ENCODE measurements around the gene LZTS2.

Gene LZTS2, protein sequence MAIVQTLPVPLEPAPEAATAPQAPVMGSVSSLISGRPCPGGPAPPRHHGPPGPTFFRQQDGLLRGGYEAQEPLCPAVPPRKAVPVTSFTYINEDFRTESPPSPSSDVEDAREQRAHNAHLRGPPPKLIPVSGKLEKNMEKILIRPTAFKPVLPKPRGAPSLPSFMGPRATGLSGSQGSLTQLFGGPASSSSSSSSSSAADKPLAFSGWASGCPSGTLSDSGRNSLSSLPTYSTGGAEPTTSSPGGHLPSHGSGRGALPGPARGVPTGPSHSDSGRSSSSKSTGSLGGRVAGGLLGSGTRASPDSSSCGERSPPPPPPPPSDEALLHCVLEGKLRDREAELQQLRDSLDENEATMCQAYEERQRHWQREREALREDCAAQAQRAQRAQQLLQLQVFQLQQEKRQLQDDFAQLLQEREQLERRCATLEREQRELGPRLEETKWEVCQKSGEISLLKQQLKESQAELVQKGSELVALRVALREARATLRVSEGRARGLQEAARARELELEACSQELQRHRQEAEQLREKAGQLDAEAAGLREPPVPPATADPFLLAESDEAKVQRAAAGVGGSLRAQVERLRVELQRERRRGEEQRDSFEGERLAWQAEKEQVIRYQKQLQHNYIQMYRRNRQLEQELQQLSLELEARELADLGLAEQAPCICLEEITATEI

DNA sequence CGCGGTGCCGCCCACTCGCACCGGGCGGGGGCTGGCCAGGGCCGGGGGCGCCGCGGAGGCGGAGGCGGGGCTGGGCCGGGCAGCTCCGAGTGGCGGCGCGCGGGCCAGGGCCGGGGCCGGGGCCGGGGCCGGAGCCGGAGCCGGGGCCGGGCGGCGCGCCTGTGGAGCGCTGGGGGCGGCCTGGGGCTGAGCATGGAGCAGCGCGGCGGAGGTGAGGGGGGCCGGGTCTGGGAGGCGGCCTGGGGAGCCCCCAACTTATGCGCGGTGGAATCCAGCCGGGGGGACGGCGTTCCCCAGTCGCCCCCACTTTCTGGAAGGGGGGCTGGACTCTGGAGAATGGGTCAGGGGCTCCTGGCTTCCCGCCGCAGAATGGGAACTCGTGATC is at the start of gene LZTS2:
LZTS2 (plus strand) TSS at position 67 of the 385 bp plus-strand sequence. CDS start 2,731 bp downstream, outside the sequence.
- no peaks in the 10 kb centered on the region for H3K9me3 Mint-ChIP-seq
- peak within 1 kb of the TSS; percentile 98 to 99 (median 99) for H3K27ac Mint-ChIP-seq
- H3K4me1 Mint-ChIP-seq: peaks cover 37% of the 10 kb centered on the region
- TF ChIP-seq, protein P1, sequence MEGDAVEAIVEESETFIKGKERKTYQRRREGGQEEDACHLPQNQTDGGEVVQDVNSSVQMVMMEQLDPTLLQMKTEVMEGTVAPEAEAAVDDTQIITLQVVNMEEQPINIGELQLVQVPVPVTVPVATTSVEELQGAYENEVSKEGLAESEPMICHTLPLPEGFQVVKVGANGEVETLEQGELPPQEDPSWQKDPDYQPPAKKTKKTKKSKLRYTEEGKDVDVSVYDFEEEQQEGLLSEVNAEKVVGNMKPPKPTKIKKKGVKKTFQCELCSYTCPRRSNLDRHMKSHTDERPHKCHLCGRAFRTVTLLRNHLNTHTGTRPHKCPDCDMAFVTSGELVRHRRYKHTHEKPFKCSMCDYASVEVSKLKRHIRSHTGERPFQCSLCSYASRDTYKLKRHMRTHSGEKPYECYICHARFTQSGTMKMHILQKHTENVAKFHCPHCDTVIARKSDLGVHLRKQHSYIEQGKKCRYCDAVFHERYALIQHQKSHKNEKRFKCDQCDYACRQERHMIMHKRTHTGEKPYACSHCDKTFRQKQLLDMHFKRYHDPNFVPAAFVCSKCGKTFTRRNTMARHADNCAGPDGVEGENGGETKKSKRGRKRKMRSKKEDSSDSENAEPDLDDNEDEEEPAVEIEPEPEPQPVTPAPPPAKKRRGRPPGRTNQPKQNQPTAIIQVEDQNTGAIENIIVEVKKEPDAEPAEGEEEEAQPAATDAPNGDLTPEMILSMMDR (IDR thresholded peaks at IDR 0.05; ENCODE audit: unreplicated experiment in 3 of 3): no peak
- peak within 1 kb of the TSS; percentile 87 to 96 (median 95) for H3K4me3 Mint-ChIP-seq
- peaks cover 12% of the 10 kb centered on the region for H3K36me3 Mint-ChIP-seq (ENCODE audit: low read depth)
- H3K27me3 Mint-ChIP-seq (ENCODE audit: low read depth): no peaks in the 10 kb centered on the region

DNA sequence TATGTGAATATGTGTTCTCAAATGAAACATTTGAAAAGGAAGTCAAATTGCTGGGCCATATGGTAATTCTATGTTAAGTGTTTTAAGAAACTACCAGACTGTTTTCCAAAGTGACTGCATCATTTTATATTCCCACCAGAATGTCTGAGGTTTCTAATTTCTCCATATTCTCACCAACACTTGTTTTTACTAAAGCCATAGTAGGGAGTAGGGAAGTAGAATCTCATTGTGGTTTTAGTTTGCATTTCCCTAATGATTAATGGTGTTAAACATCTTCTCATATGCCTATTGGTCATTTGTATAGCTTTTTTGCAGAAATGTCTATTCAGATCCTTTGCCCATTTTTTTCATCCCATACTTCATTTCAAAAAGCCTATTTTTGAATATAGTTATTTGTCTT is 39.4 kb upstream of the LZTS2 start:
- H3K27ac Mint-ChIP-seq: no peak overlapping the region
- H3K27me3 Mint-ChIP-seq (ENCODE audit: low read depth): no peaks in the 10 kb centered on the region
- H3K4me1 Mint-ChIP-seq: no peaks in the 10 kb centered on the region
- peaks cover 54% of the 10 kb centered on the region for H3K36me3 Mint-ChIP-seq (ENCODE audit: low read depth)
- H3K9me3 Mint-ChIP-seq: no peaks in the 10 kb centered on the region
- TF ChIP-seq, protein P1 (IDR thresholded peaks at IDR 0.05; ENCODE audit: unreplicated experiment in 3 of 3): no peak
- H3K4me3 Mint-ChIP-seq: no peak overlapping the region

DNA sequence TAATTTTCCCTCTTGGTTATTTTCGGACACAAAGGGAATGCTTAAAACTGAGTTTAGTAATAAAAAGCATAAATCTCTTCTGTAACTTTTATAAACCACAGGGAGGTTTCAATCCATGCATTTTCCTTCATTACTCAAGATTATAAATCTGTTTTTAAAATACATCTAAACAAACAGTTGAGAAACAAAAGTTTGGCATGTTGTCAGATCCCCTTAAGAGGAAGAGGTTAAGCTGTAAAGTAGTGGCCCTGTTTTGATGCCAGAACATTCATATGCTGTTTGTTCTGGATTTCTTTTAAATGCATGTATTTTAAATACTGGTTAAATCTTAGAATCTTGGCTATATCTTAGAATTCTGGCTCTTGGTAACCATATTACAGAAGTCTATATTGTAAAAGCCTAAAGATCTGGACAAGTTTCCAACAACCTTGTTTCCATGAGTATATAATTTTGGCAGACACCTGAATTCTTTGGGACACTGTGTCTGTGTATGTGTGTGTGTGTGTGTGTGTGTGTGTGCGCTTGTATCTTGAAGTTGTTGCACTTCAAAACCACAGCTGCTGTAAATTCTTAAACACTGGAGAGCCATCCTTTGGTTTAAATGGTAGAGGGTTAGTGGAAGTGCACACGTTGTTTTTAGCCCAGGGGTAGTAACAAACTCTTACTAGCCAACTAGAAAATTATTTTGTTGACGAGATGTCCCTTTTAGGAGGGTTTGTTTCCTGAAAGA is 37.1 kb upstream of the LZTS2 start:
- Mint-ChIP-seq H3K27ac (no peak overlapping the region), H3K27me3 (ENCODE audit: low read depth) (no peaks in the 10 kb centered on the region), H3K4me1 (no peaks in the 10 kb centered on the region), H3K4me3 (no peak overlapping the region), H3K9me3 (no peaks in the 10 kb centered on the region), H3K36me3 (ENCODE audit: low read depth) (peaks cover 40% of the 10 kb centered on the region)
- TF ChIP-seq, protein P1 (IDR thresholded peaks at IDR 0.05; ENCODE audit: unreplicated experiment in 3 of 3): no peak

DNA sequence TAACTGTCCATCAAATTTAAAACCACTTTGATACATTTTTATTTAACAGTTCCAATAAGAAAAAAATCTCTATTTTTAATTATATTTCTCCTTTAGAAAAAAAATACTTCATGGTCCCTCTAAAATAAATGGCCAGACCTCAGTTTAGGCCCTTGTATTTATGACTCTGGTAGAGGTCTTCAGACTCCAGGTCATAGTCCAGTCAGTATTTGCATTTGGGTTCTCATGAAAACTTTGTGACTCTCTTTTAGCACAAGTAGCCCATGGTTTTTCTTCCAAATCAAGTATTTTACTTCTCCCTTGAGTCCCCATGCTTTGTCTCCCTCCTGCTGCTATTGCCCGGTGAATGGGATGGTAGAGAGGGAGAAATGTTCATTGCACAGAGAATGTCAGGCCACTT is 35.8 kb upstream of the LZTS2 start:
- Mint-ChIP-seq H3K9me3 (no peaks in the 10 kb centered on the region), H3K36me3 (ENCODE audit: low read depth) (peaks cover 35% of the 10 kb centered on the region), H3K27ac (no peak overlapping the region), H3K27me3 (ENCODE audit: low read depth) (no peaks in the 10 kb centered on the region), H3K4me1 (peaks cover 6% of the 10 kb centered on the region), H3K4me3 (no peak overlapping the region)
- TF ChIP-seq, protein P1 (IDR thresholded peaks at IDR 0.05; ENCODE audit: unreplicated experiment in 3 of 3): no peak

DNA sequence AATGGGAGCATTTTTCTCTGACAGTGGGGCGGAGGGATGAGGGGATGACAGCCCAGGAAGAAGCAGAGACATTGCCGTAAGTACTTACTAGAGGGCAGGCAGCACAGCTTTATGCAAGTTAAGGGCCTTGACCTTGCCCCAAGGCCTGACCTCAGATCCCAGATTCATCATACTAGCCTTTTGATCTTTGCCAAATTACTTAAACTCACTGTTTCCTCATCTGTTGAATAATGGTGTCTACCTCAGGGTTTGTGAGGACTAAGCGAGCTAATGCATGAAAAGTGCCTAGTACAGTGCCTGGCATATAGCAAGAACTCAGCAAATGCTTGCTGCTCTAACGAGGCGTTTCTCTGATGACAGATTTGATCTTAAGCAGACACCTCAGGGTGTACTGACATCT is 33.8 kb upstream of the LZTS2 start:
- H3K4me1 Mint-ChIP-seq: peaks cover 13% of the 10 kb centered on the region
- H3K27me3 Mint-ChIP-seq (ENCODE audit: low read depth): no peaks in the 10 kb centered on the region

More for the DNA sequence above, 33.8 kb upstream of the LZTS2 start:
- no peaks in the 10 kb centered on the region for H3K9me3 Mint-ChIP-seq
- H3K4me3 Mint-ChIP-seq: no peak overlapping the region
- TF ChIP-seq, protein P1 (IDR thresholded peaks at IDR 0.05; ENCODE audit: unreplicated experiment in 3 of 3): no peak
- peaks cover 19% of the 10 kb centered on the region for H3K36me3 Mint-ChIP-seq (ENCODE audit: low read depth)
- no peak overlapping the region for H3K27ac Mint-ChIP-seq

Data from nephron (organoid).